Mesendoderm (in vitro differentiated cells): ENCODE results near the gene XKRX.
A peak's percentile ranks its signal among the peaks of the same experiment; 100 is the strongest.

ENCODE experiments used
- DNase-seq: peaks from one replicate; pipeline ENCODE4 v3.0.0; 2013
- H2AK5ac ChIP-seq: 2 replicates; pipeline ENCODE4 v1.6.1; 2013; ENCODE audit warnings: low read length, inconsistent platforms
- H2BK120ac ChIP-seq: 2 replicates; pipeline ENCODE4 v1.6.1; 2013; ENCODE audit warnings: low read depth, mild to moderate bottlenecking, low read length, moderate library complexity, mixed read lengths
- H2BK15ac ChIP-seq: replicated peaks from 2 replicates; pipeline ENCODE4 v1.6.1; 2013; ENCODE audit warnings: low read depth, mild to moderate bottlenecking, moderate library complexity
- H2BK5ac ChIP-seq: 2 replicates; pipeline ENCODE4 v1.6.1; 2013; ENCODE audit warnings: low read length, inconsistent platforms
- H3K18ac ChIP-seq: 2 replicates; pipeline ENCODE4 v1.6.1; 2013; ENCODE audit warnings: mild to moderate bottlenecking, low read length, mixed read lengths
- H3K23ac ChIP-seq: one replicate; pipeline ENCODE4 v1.6.1; 2013; ENCODE audit warnings: low read length
- H3K27ac ChIP-seq: 2 replicates; pipeline ENCODE4 v1.5.1; 2013; ENCODE audit warnings: low read depth, mild to moderate bottlenecking, inconsistent platforms, low read length, moderate library complexity
- H3K27me3 ChIP-seq: 2 replicates; pipeline ENCODE4 v1.6.1; 2013; ENCODE audit warnings: low read length, control low read depth, mild to moderate bottlenecking, inconsistent platforms; ENCODE audit not compliant: insufficient read depth, poor library complexity
- H3K36me3 ChIP-seq: 2 replicates; pipeline ENCODE4 v1.6.1; 2013; ENCODE audit warnings: low read length, inconsistent platforms; ENCODE audit not compliant: control insufficient read depth, insufficient read depth
- H3K4ac ChIP-seq: one replicate; pipeline ENCODE4 v1.6.1; 2013; ENCODE audit warnings: low read depth, mild to moderate bottlenecking, low read length, moderate library complexity
- H3K4me1 ChIP-seq: 2 replicates; pipeline ENCODE4 v1.6.1; 2013; ENCODE audit warnings: low read depth, low read length, inconsistent platforms; ENCODE audit not compliant: control insufficient read depth
- H3K4me2 ChIP-seq: 2 replicates; pipeline ENCODE4 v1.6.1; 2013; ENCODE audit warnings: low read length
- H3K4me3 ChIP-seq: 2 replicates; pipeline ENCODE4 v1.5.1; 2013; ENCODE audit warnings: mild to moderate bottlenecking, low read length
- H3K56ac ChIP-seq: one replicate; pipeline ENCODE4 v1.6.1; 2013; ENCODE audit warnings: low read length
- H3K79me1 ChIP-seq: 2 replicates; pipeline ENCODE4 v1.6.1; 2013; ENCODE audit warnings: low read length, inconsistent platforms
- H3K79me2 ChIP-seq: 2 replicates; pipeline ENCODE4 v1.6.1; 2013; ENCODE audit warnings: mild to moderate bottlenecking, low read length; ENCODE audit not compliant: control insufficient read depth, insufficient read depth
- H3K9ac ChIP-seq: 2 replicates; pipeline ENCODE4 v1.6.1; 2013; ENCODE audit warnings: low read length, inconsistent platforms
- H4K5ac ChIP-seq: one replicate; pipeline ENCODE4 v1.6.1; 2013; ENCODE audit warnings: low read length
- H4K8ac ChIP-seq: one replicate; pipeline ENCODE4 v1.6.1; 2013; ENCODE audit warnings: low read depth, mild to moderate bottlenecking, control low read depth, low read length, moderate library complexity
- WGBS: extraction: QIAGEN DNeasy Blood & Tissue Kit; methylation state at CpG from one replicate; pipeline ENCODE4 v1.1.7; 2013; ENCODE audit warnings: low lambda C conversion rate, missing lambda C conversion rate; ENCODE audit not compliant: insufficient coverage; ENCODE audit errors: extremely low coverage; 5-methylcytosine and 5-hydroxymethylcytosine counted together

XKRX gene

DNA sequence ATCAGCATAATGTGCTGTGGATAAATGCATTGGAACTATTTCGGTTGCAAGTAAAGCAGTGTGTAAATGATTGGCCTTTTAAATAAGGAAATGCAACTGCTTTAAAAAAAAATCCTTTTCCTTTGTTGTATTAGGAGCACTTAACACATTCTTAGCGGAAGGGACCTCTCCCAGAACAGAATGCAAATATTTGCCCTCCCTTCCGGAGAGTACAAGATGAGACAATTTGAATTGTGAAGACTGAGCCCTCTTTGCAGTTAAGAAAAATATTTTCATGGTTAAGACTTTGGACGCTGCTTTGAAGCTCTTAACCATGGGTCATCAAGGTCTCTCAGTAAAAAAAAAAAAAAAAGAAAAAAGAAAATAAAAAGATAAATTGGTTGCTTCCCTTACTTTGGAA, 45.1 kb downstream of the XKRX start:
- no peak overlapping the region for H3K27ac ChIP-seq
- H4K5ac ChIP-seq = no peak overlapping the region
- no peaks in the 10 kb centered on the region for H3K36me3 ChIP-seq
- peak; percentile 29 for DNase-seq
- WGBS = no CpG with 5 or more reads among the region's 4 CpGs
- H2BK15ac ChIP-seq = no peak overlapping the region
- H3K4me2 ChIP-seq = no peak overlapping the region
- no peaks in the 10 kb centered on the region for H3K4me1 ChIP-seq
- no peaks in the 10 kb centered on the region for H3K27me3 ChIP-seq
- H3K4ac ChIP-seq = no peak overlapping the region
- H2BK5ac ChIP-seq = no peak overlapping the region
- no peak overlapping the region for H3K23ac ChIP-seq
- no peaks in the 10 kb centered on the region for H3K79me2 ChIP-seq
- H2AK5ac ChIP-seq = no peak overlapping the region
- no peak overlapping the region for H2BK120ac ChIP-seq
- no peak overlapping the region for H3K4me3 ChIP-seq
- no peak overlapping the region for H3K9ac ChIP-seq
- H3K18ac ChIP-seq = no peak overlapping the region
- no peak overlapping the region for H4K8ac ChIP-seq
- no peaks in the 10 kb centered on the region for H3K79me1 ChIP-seq
- H3K56ac ChIP-seq = no peak overlapping the region

DNA sequence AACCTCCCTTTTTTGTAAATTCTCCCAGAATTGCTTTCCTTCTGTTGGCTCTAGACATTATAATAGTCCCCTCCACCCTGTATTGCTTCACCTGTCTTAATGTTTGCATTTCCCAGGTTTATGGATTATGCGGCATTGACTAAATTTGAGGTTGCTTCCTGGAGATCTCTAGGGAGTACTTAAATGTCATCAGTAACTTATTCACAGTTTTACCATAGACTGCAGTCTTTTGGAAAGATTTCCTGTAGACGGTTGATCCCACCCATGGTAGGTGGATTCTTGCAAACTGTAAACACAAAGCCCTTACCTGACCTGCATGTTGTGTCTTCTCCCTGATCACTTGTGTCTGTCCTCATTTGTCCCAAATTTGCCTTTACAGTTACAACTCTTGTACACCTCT, 48.3 kb downstream of the XKRX start:
- H3K9ac ChIP-seq = no peak overlapping the region
- WGBS = no CpG with 5 or more reads among the region's 2 CpGs
- no peak overlapping the region for H4K8ac ChIP-seq
- DNase-seq = no peak
- H3K56ac ChIP-seq = no peak overlapping the region
- no peak overlapping the region for H3K27ac ChIP-seq
- no peaks in the 10 kb centered on the region for H3K79me2 ChIP-seq
- no peak overlapping the region for H4K5ac ChIP-seq
- H3K27me3 ChIP-seq = no peaks in the 10 kb centered on the region
- no peak overlapping the region for H2BK120ac ChIP-seq
- H3K4me1 ChIP-seq = no peaks in the 10 kb centered on the region
- no peak overlapping the region for H2BK5ac ChIP-seq
- H3K79me1 ChIP-seq = no peaks in the 10 kb centered on the region
- H2BK15ac ChIP-seq = no peak overlapping the region
- no peaks in the 10 kb centered on the region for H3K36me3 ChIP-seq
- no peak overlapping the region for H3K4ac ChIP-seq
- no peak overlapping the region for H3K18ac ChIP-seq
- no peak overlapping the region for H3K4me3 ChIP-seq
- H2AK5ac ChIP-seq = no peak overlapping the region
- no peak overlapping the region for H3K23ac ChIP-seq
- no peak overlapping the region for H3K4me2 ChIP-seq

GRCh38 chrX:100874325-100874724, 54.4 kb downstream of the XKRX start, which contains the start of gene NOX1:
Gene NOX1, minus strand, starts transcription at chrX:100874359. Its CDS starts 220 bp downstream, at chrX:100874139.
- Histone ChIP-seq H3K27me3 (no peaks in the 10 kb centered on the region), H4K5ac (no peak within 1 kb of the TSS), H2BK120ac (no peak within 1 kb of the TSS), H3K27ac (no peak within 1 kb of the TSS), H3K4me2 (no peak within 1 kb of the TSS), H2BK5ac (no peak within 1 kb of the TSS), H4K8ac (no peak within 1 kb of the TSS), H3K9ac (no peak within 1 kb of the TSS), H3K18ac (no peak within 1 kb of the TSS), H3K4ac (no peak within 1 kb of the TSS), H3K79me2 (no peaks in the 10 kb centered on the region), H3K56ac (no peak within 1 kb of the TSS), H3K4me3 (no peak within 1 kb of the TSS), H3K36me3 (no peaks in the 10 kb centered on the region), H3K4me1 (no peaks in the 10 kb centered on the region), H3K23ac (no peak within 1 kb of the TSS), H3K79me1 (no peaks in the 10 kb centered on the region), H2BK15ac (no peak within 1 kb of the TSS), H2AK5ac (no peak within 1 kb of the TSS)
- WGBS = no CpG with 5 or more reads among the region's 2 CpGs
- DNase-seq = no peak

DNA sequence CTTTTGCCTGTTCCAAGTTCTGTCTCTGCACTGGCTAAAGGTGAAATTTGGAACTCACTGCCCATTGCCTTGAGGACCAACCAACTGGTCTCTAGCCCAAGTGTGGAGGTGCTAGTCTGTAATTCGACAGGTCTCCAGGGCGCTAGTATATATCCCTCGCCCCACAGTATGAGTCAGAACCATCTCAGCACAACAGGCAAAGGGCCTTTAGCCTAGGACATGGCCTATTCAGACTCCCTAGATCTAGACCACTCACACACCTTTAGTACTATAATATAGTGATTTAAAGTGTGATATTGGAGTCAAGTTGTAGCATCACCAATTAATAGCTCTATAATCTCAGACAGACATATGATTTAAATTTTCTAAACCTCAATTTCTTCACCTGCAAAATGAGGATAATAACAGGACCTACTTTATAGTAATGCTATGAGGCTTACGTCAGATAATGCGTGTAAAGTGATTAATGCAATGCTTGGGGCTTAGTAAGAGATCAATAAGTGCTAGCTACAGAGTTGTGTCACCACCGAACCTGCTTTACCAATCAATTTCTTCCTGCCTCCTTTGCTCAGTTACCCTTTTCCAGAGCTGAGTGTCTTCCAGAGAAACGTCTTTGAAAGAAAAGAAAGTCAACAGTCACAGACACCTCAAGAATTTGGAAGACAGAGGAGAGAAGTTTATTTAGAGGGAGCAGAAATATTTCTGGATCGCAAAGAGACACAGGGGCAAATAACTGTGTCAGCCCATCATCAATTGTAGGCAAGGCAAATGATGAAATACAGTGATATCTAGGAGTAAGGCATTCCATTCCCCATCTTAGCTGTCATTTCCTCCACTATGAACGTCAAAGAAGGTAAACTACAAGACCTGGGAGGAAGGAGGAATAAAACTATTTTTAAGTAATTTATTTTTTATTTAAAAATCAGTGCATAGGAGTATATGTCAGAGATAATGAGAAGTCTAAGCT, 56.8 kb downstream of the XKRX start:
- Histone ChIP-seq H3K4me1 (no peaks in the 10 kb centered on the region), H3K79me2 (no peaks in the 10 kb centered on the region), H3K18ac (no peak overlapping the region), H3K36me3 (no peaks in the 10 kb centered on the region), H3K27ac (no peak overlapping the region), H4K8ac (no peak overlapping the region), H3K56ac (no peak overlapping the region), H2AK5ac (no peak overlapping the region), H3K9ac (no peak overlapping the region), H3K23ac (no peak overlapping the region), H3K4me2 (no peak overlapping the region), H3K27me3 (no peaks in the 10 kb centered on the region), H2BK5ac (no peak overlapping the region), H3K4me3 (no peak overlapping the region), H4K5ac (no peak overlapping the region), H2BK120ac (no peak overlapping the region), H3K4ac (no peak overlapping the region), H3K79me1 (no peaks in the 10 kb centered on the region), H2BK15ac (no peak overlapping the region)
- no CpG with 5 or more reads among the region's 9 CpGs for WGBS
- no peak for DNase-seq

DNA sequence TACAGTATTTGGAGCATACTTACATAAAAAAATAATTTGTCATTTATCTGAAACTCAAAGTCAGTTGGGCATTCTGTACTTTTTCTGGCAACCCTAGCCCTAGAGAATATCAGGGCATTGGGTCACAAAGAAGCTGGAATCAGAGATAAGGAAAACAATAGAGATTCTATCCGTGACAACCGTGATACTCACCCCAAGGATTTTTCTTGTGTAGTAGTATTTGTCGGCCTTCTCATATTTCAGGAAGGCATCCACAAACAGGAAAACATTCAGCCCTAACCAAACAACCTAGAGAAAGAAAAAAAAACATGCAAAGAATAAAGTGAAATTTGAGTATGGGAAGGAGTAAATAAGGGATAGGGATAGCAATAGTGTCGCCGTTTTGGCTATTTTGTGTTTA, 58.2 kb downstream of the XKRX start:
- H2BK5ac ChIP-seq = no peak overlapping the region
- no peak overlapping the region for H3K27ac ChIP-seq
- no peak overlapping the region for H3K56ac ChIP-seq
- H3K36me3 ChIP-seq = no peaks in the 10 kb centered on the region
- no peak overlapping the region for H2BK15ac ChIP-seq
- no peaks in the 10 kb centered on the region for H3K27me3 ChIP-seq
- no peak overlapping the region for H3K9ac ChIP-seq
- H2BK120ac ChIP-seq = no peak overlapping the region
- no peak overlapping the region for H4K8ac ChIP-seq
- no peak for DNase-seq
- no peak overlapping the region for H3K23ac ChIP-seq
- H3K4me1 ChIP-seq = no peaks in the 10 kb centered on the region
- no peak overlapping the region for H3K4me3 ChIP-seq
- H3K79me2 ChIP-seq = no peaks in the 10 kb centered on the region
- H3K4ac ChIP-seq = no peak overlapping the region
- H3K4me2 ChIP-seq = no peak overlapping the region
- no peak overlapping the region for H2AK5ac ChIP-seq
- no CpG with 5 or more reads among the region's 5 CpGs for WGBS
- no peak overlapping the region for H4K5ac ChIP-seq
- no peak overlapping the region for H3K18ac ChIP-seq
- H3K79me1 ChIP-seq = no peaks in the 10 kb centered on the region
